PFSK-1 (cell line): ENCODE results near the gene TMEM132E.
A peak's percentile ranks its signal among the peaks of the same experiment; 100 is the strongest.

Experiments used
- FOXP2 ChIP-seq: optimal IDR thresholded peaks from 2 replicates; pipeline ENCODE3; 2011; ENCODE audit warnings: borderline replicate concordance, control low read depth, inconsistent platforms; ENCODE audit not compliant: insufficient read depth; ENCODE audit errors: extremely low read length, extremely low read depth
- POLR2AphosphoS5 ChIP-seq: IDR thresholded peaks from 2 replicates; pipeline ENCODE4 v1.6.1; 2012; ENCODE audit warnings: low read depth, mild to moderate bottlenecking, control low read depth, low read length, moderate library complexity
- REST ChIP-seq, 2 experiments: IDR thresholded peaks; 2 replicates each; pipeline versions ENCODE4 v1.6.1 to v1.8.0; 2011 to 2012; ENCODE audit warnings: low read depth in 2 of 2, low read length in 2 of 2, control low read depth in 1 of 2, inconsistent platforms in 1 of 2, mild to moderate bottlenecking in 1 of 2, moderate library complexity in 1 of 2; ENCODE audit not compliant: insufficient read depth in 1 of 2
- SIN3A ChIP-seq: IDR thresholded peaks from 2 replicates; pipeline ENCODE4 v1.6.1; 2012; ENCODE audit warnings: mild to moderate bottlenecking, low read length, moderate library complexity, borderline replicate concordance; ENCODE audit not compliant: insufficient read depth
- TAF1 ChIP-seq: IDR thresholded peaks from 2 replicates; pipeline ENCODE4 v1.6.1; 2012; ENCODE audit warnings: low read length, control low read depth, borderline replicate concordance; ENCODE audit not compliant: insufficient read depth

TMEM132E gene

GRCh38 chr17:34607917-34608316 lies 28.5 kb downstream of the TMEM132E start:
- TF ChIP-seq SIN3A (no peak), POLR2AphosphoS5 (no peak), REST (IDR thresholded peaks at IDR 0.05; ENCODE audit: insufficient read depth in 1 of 2, low read depth in 2 of 2, low read length in 2 of 2) (no peak), TAF1 (no peak), FOXP2 (no peak)

DNA sequence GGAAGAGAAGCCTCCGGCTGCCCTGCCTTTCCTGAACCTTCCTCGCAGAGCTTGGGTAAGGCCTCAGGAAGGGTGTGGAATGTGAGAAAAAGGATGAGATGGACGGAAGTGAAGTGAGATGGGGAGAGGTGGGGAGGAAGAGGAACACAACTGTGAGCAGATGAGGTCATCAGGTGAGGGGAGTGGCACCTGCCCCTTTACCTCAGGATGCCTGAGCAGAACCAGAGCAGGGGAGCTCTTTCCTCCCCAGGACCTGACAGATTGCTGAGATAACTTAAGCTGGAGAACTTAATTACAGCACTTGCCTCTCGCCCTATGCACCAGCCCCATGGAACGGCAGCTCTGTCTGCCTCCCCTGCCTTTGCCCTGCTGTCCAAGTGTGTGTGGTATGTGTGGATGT lies 29.8 kb downstream of the TMEM132E start:
- no peak for TF ChIP-seq POLR2AphosphoS5
- no peak for TF ChIP-seq SIN3A
- no peak for TF ChIP-seq TAF1
- TF ChIP-seq FOXP2, result no peak
- no peak for TF ChIP-seq REST (IDR thresholded peaks at IDR 0.05; ENCODE audit: insufficient read depth in 1 of 2, low read depth in 2 of 2, low read length in 2 of 2)

- TF ChIP-seq POLR2AphosphoS5, result no peak
- TF ChIP-seq REST (IDR thresholded peaks at IDR 0.05; ENCODE audit: insufficient read depth in 1 of 2, low read depth in 2 of 2, low read length in 2 of 2), result no peak
- TF ChIP-seq FOXP2, result no peak
Observed at GRCh38 chr17:34610039-34610438, 30.7 kb downstream of the TMEM132E start.

DNA sequence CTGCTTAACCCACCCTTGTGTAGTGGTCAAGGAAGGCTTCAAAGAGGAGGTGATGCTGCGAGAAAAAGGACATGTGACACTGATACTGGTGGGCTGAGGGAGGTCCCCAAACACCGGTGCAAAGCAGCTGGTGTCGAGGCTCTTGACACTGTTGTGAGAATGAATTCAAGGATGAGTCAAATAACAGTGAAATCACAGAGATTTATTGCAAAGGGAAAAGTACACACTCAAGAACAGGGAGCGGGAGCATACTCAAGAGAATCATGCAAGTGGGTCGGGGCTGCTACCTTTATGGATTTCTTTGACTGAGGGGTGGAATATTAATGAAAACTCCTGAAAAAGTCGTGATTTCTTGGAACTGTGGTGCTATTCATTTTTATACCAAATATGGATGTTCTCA lies 31.1 kb downstream of the TMEM132E start:
- no peak for TF ChIP-seq SIN3A
- TF ChIP-seq POLR2AphosphoS5, result no peak
- no peak for TF ChIP-seq FOXP2
- TF ChIP-seq TAF1, result no peak
- no peak for TF ChIP-seq REST (IDR thresholded peaks at IDR 0.05; ENCODE audit: insufficient read depth in 1 of 2, low read depth in 2 of 2, low read length in 2 of 2)

- TF ChIP-seq TAF1 (no peak), REST (IDR thresholded peaks at IDR 0.05; ENCODE audit: insufficient read depth in 1 of 2, low read depth in 2 of 2, low read length in 2 of 2) (0 out of 4 replicates have a peak, but pooled peaks of 1 of the 2 experiments have one; percentile 15)
Observed at GRCh38 chr17:34613064-34614019, 34.0 kb downstream of the TMEM132E start.
